Glomerular visceral epithelial cell (primary cell): ENCODE data around the gene UGT1A3.
"Not testable (repeated sequence)": the region's sequence is repeated elsewhere in the genome, so short reads cannot be mapped to it uniquely, and the experiment has no call there.

ENCODE experiments used
- DNase-seq: peaks from one replicate; pipeline ENCODE4 v3.0.0-alpha.2; 2016; ENCODE audit errors: extremely low spot score

UGT1A3 gene

GRCh38 chr2:233728723-233729301, at the start of gene UGT1A3:
Gene UGT1A3 (plus strand): TSS chr2:233729042. CDS start chr2:233729127, 85 bp downstream.
- DNase-seq = no peak

GRCh38 chr2:233679196-233679595, 49.6 kb upstream of the UGT1A3 start:
- no peak for DNase-seq

GRCh38 chr2:233680361-233681045, 48.3 kb upstream of the UGT1A3 start:
- DNase-seq = no peak

GRCh38 chr2:233681521-233682099, 47.2 kb upstream of the UGT1A3 start, which contains the start of gene UGT1A7:
Gene UGT1A7 (plus strand): TSS chr2:233681901. CDS start chr2:233681938, 37 bp downstream.
- DNase-seq = no peak

GRCh38 chr2:233684640-233685039, 44.2 kb upstream of the UGT1A3 start:
- no peak for DNase-seq

- DNase-seq = no peak
Observed at GRCh38 chr2:233686928-233687327, 41.9 kb upstream of the UGT1A3 start.

GRCh38 chr2:233688341-233688740, 40.5 kb upstream of the UGT1A3 start:
- DNase-seq = no peak

GRCh38 chr2:233689031-233689430, 39.8 kb upstream of the UGT1A3 start:
- DNase-seq = no peak

GRCh38 chr2:233689501-233689900, 39.3 kb upstream of the UGT1A3 start:
- no peak for DNase-seq

GRCh38 chr2:233690444-233690843, 38.4 kb upstream of the UGT1A3 start:
- no peak for DNase-seq

- no peak for DNase-seq
Observed at GRCh38 chr2:233691443-233692433, 37.1 kb upstream of the UGT1A3 start.

GRCh38 chr2:233692648-233693047, 36.2 kb upstream of the UGT1A3 start, which contains the start of gene UGT1A6:
Gene UGT1A6 (plus strand): TSS chr2:233692890. CDS start chr2:233693005, 115 bp downstream.
- no peak for DNase-seq

GRCh38 chr2:233693963-233694362, 34.9 kb upstream of the UGT1A3 start:
- DNase-seq = no peak

GRCh38 chr2:233698740-233699139, 30.1 kb upstream of the UGT1A3 start:
- DNase-seq = no peak

GRCh38 chr2:233699424-233700027, 29.3 kb upstream of the UGT1A3 start:
- DNase-seq = no peak

- DNase-seq = peak; percentile 86
Observed at GRCh38 chr2:233700028-233700635, 28.7 kb upstream of the UGT1A3 start.

- DNase-seq = not testable (repeated sequence)
Observed at GRCh38 chr2:233700842-233701241, 28.0 kb upstream of the UGT1A3 start.

GRCh38 chr2:233702238-233702637, 26.6 kb upstream of the UGT1A3 start:
- no peak for DNase-seq

- peak; percentile 82 for DNase-seq
Observed at GRCh38 chr2:233705911-233706506, 22.8 kb upstream of the UGT1A3 start.

- DNase-seq = peak; percentile 69
Observed at GRCh38 chr2:233706720-233707119, 22.1 kb upstream of the UGT1A3 start.
